CD4-positive, alpha-beta T cell treated with Interleukin-21 for 1 hour (primary cell): ENCODE measurements around the gene MRPL58.
"Not testable (repeated sequence)": the region's sequence is repeated elsewhere in the genome, so short reads cannot be mapped to it uniquely, and the experiment has no call there.

Source experiments
- DNase-seq: peaks from one replicate; pipeline ENCODE4 v3.0.0-alpha.2; 2020

The MRPL58 gene

GRCh38 chr17:75012346-75013091 is at the start of gene MRPL58:
Gene MRPL58, plus strand, starts transcription at chr17:75012670. Its CDS starts 17 bp downstream, at chr17:75012687.
- peak; percentile 85 for DNase-seq

DNA sequence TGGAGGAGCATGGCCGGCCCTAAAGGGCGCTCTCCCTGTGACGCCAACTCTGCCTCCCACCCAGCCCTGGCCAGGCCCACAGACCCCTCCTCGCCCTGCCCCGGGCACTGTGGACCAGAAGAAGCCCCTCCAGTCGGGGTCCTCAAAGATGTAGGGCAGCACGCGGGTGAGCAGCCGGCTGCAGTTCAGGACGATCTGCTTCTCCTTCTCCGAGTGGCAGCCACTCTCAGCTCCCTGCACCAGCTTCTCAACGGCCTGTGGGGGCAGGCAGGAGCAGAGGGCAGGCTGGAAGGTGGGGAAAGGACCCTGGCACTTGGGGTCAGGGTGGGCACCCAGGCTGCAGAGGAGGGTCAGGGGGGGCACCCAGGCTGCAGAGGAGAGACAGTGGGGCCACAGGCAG is 48.8 kb upstream of the MRPL58 start:
- no peak for DNase-seq

DNA sequence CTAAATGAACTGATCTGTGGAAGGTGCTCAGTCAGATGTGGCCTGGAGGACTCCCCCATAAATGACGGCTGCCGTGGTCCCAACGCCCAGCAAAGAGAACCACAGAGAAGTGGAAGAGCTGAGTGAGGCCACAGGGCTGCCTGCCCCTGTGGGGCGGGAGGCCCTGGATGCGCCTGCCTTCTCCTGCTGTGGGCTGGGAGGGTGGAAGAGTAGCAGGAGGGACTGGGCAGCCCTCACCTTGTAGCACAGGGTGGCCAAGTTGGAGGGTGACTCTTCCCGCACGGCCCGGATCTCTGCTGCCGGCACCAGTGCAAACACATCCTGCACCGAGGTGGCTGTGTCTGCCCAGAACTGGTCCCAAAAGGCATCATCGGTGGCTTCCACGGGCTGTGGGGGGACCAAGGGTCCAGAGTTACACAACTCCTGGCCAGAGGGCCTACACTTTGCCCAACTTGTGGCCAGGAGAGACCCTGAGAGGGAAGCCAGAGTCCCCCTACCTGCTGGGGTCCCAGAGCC is 48.2 kb upstream of the MRPL58 start:
- DNase-seq: no peak

DNA sequence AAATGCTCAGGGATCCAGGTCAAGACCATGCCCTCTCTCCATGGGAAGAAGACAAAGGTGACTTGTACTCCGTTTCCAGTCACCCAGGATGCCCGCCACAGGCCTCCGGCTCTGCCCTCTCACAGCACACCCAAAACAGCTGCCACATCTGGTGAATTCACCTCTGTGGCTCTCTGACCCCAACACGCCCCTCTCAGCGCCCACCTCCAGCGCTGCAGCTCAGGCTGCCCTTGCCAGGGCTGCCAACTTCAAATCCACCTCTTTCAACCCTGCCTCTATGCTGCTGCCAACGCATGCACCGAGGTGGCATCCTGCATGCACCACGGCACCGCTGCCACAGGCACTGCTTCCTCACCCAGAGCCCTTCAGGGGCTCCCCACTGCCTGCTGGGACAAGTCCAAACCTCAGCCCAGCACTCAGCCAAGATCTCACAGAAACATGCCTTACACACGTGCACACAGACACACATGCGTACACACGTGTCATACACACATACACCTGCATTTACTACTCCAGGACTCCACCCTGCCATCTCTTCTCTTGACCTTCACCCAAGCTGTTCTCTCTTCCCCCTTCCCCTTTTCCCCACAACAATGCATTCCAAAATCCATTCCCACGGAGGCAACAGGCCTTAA is 47.4 kb upstream of the MRPL58 start:
- DNase-seq: no peak

GRCh38 chr17:74968361-74968780 is 44.1 kb upstream of the MRPL58 start:
- no peak for DNase-seq

- DNase-seq: not testable (repeated sequence)
Observed at GRCh38 chr17:74969501-74969900, 43.0 kb upstream of the MRPL58 start.

- no peak for DNase-seq
Observed at GRCh38 chr17:74970395-74970794, 42.1 kb upstream of the MRPL58 start.

- DNase-seq: no peak
Observed at GRCh38 chr17:74971069-74971841, 41.2 kb upstream of the MRPL58 start.

- DNase-seq: no peak
Observed at GRCh38 chr17:74971842-74972106, 40.7 kb upstream of the MRPL58 start.

GRCh38 chr17:74972107-74972972 is 40.1 kb upstream of the MRPL58 start, which contains the start of gene HID1:
Gene HID1, minus strand, starts transcription at chr17:74972759. Its CDS starts 103 bp downstream, at chr17:74972656.
- DNase-seq: peak; percentile 85

DNA sequence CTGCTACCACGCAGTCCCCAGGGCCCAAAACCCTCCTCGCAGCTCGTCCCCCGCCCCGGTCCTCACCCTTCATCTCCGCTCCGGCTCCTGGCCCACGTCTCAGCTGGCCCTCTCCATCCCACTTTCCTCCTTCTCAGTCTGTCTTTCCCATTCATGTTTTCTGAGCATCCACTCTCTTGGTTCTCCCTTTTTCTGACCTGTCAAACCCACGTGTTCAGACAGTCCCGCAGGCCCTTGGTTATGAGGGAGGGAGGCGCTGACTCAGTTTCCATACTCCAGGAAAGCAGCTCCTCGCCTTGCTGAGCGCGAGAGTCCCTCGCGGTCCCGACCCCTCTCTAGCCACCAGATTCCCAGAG is 39.5 kb upstream of the MRPL58 start:
- no peak for DNase-seq

DNA sequence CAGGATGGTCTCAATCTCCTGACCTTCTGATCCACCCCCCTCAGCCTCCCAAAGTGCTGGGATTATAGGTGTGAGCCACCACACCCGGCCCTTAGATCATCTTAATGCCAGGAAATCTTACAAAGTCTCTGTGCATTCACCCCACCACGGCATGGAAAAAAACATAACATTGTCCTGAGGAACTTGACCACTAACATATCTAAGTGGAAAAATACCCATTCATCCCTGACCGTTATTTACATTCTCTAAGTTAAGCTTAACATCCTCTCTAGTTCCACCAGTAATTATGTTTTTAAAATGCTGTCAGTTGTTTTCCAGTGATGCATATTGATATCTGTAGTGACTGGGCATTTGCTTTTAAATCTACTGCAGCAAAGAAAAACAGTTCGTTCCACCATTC is 36.5 kb upstream of the MRPL58 start:
- no peak for DNase-seq

GRCh38 chr17:74977802-74978201 is 34.7 kb upstream of the MRPL58 start:
- no peak for DNase-seq

DNA sequence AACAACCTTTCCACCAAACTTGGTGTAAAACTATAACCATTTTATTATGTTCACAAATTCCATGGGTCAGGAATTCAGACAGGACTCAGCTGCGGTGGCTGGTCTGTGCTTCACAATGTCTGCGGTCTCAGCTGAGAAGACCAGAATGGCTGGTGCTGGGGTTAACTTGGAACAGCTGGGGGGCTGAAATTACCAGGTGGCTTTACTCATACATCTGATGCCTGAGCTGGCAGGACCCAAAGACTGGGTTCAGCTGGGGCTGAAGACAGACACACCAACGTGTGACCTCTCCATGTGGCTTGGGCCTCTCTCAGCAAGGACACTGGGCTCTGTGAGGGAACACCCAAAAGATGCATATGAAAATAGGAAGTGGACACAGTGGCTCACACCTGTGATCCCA is 34.2 kb upstream of the MRPL58 start:
- no peak for DNase-seq

DNA sequence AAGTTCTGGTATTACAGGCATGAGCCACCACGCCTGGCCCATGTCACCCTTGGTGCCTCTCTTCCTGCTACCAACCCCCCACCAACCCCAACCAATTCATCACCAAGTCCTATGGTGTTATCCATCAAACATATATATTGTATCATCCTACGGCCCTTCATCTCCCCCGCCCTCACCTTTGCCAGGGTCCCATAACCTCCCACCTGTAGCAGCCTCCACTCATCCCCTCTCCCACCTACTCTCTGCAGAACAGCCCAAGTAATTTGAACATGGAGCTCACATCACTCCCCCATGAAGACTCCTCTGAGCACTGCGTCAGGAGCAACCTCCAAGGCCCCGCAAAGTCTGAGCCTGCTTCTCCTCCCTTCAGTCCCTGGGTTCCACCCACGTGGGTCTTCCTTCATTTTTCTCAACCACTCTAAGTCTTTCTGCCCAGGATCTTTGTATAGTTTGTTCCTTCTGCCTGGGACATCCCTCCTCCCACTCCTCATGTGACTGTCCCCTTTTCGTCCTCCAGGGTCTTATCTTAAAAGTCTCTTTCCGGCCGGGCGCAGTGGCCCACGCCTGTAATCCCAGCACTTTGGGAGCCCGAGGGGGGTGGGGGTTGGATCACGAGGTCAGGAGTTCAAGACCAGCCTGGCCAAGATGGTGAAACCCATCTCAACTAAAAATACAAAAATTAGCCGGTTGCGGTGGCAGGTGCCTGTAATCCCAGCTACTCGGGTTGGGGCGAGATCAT is 32.9 kb upstream of the MRPL58 start:
- DNase-seq: no peak

DNA sequence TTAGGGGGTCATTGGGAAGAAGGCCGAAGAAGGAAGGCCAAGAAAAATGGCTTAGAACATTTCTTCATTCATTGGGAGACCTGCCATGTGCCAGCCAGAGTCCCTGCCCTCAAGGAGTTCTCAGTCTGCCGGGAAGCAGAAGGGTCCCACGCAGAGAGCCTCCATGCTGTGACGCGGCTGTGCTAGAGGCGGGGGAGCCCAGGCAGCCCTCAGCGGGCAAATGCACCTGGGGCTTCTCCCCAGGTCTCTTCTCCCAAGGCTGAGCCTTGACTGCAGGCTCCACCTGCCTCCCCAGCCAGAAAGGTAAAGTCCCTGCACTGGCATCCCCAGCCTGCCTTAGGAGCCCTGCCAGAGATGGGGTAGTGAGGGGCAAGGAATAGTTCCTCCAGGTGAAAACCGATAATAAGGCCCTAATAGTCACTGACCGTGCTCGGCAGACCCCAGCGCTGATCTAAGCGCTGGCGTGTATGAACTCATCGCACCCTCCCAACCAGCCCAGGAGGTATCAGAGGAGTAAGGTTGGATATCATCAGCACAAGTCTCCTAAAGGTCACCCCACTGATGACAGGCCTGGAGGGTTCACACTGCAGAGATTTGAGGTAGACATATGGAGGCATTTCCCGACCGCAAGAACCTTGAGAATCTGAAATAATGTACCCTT is 31.0 kb upstream of the MRPL58 start:
- DNase-seq: no peak

DNA sequence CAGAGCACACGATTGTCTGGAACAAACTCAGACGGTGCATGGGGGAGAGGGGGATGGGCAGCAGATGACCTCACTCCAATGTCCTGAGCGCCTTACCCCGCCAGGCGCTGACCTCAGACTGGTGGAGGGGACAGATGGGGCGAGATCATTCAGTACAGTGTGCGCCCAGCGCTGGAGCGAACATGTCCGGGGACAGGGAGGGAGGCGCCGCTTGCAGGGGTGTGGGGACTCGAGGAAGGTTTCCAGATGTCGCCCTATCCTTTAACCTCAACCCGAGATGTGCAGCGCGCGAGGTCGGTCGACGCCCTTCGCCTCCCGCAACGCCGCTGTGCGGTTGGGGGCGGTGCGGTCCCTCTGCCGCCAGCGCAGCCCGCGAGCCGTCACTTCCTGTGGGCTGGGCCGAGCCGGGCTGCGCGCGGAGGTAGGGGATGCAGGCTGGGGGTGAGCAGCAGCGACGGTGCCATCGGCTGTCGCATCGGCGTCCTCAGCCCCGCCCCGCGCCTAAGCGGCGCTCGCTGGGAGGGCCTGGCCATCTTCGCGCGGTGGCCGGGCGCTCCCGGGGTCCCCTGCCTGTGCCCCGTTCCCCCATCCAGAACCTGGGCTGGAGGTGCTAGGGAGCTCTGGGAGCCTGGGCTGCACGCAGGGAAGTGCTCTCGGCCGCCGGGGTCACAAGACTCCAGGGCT is 30.3 kb upstream of the MRPL58 start:
- DNase-seq: peak; percentile 86

GRCh38 chr17:74982663-74983313 is 29.7 kb upstream of the MRPL58 start:
- DNase-seq: not testable (repeated sequence)

DNA sequence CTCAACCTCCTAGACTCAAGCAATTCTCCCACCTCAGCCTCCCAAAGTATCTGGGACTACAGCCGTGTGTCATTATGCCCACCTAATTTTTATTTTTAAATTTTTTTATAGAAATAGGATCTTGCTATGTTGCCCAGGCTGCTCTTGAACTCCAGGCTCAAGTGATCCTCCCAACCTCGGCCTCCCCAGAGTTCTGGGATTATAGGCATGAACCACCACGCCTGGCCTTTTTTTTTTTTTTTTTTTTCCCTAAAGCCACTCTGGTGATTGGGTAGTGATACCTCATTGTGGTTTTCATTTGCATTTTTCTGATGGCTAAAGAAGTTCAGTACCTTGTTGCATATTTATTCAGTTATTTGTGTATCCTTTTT is 26.3 kb upstream of the MRPL58 start:
- no peak for DNase-seq

GRCh38 chr17:74987418-74987908 is 25.0 kb upstream of the MRPL58 start, which contains the start of gene CDR2L:
Gene CDR2L, plus strand, starts transcription at chr17:74987632. Its CDS starts 412 bp downstream, at chr17:74988044.
- peak; percentile 92 for DNase-seq
